COLO668 (cell line): ENCODE data around the gene EDDM3A.

ENCODE experiments used
- DNase-seq: peaks from one replicate; lab custom pipeline; 2025; ENCODE audit not compliant: unreplicated experiment; lab: John Stamatoyannopoulos, UW

The EDDM3A gene

DNA sequence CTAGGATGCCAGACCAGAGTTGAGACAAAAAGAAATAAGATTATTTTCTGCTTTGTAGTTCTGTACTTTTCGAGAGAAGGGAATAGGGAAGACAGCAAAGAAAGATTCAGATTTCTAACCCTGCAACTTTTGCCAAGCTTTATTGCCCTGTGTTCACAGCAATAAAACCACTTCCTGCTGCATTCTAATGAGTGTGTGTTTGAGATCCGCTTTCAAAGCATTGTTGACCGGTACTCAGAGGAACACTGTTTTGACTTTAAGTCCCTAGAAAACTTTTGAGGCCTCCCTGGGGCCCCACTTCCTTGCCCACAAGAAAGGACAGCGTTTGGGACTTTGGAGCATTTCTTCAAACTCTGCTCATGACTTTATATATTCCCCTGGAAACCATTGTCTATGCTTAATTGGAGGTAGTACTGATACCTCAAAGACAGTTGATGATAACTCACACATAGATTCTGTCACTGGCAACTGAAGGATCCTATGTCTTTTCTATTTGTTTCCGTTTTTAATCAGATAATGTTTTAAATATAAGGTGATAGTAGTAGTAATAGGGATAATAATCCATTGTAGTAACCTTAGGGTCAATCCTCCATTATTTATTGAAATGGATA, 36.7 kb downstream of the EDDM3A start:
- no peak for DNase-seq

DNA sequence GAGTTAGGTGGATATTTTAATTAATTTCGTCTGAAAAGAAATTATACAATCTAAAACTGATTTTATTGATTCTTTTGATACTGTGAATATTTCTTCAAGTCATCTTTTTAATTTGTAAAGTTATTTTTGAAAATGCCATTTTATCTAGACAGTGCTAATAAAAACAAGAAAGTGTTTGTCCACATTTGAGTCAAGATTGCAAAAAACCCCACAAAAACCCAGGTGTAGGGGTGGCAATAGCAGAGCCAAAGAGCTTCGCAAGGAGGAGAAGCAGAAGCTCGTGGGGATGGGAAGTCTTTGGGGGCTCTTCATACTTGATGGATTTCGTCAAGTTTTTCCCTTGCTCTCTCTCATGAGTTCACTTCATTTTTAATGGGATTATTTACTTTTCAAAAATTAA, 41.3 kb downstream of the EDDM3A start:
- DNase-seq: no peak

DNA sequence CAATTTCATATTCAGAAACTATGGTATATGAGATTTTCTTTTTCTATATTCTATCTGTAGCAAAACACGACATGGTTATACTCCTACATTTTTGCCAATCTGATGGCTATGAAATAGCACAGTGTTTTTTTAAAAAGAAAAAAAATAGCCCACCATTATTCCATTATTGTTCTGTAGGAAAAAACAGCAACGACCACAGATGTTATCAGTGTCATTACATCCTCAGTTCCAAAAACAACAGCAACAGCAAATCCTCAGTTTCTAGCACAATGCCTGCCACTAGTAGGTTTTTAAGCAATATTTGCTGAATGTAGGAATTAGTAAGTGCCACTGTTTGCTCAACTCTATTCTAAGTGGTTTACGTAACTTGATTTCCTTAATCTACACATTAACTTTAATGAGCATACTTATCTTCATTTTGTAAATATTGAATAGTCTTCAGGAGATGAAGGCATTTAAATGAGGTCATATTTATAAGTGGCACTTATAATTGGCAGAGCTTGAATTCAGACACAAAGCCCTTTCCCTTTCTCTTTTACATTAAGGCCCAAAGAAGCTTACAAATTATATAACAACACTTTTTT, 43.6 kb downstream of the EDDM3A start:
- DNase-seq: no peak

GRCh38 chr14:20790464-20791116, 44.9 kb downstream of the EDDM3A start:
- no peak for DNase-seq

- DNase-seq: no peak
Observed at GRCh38 chr14:20791187-20791586, 45.5 kb downstream of the EDDM3A start.

DNA sequence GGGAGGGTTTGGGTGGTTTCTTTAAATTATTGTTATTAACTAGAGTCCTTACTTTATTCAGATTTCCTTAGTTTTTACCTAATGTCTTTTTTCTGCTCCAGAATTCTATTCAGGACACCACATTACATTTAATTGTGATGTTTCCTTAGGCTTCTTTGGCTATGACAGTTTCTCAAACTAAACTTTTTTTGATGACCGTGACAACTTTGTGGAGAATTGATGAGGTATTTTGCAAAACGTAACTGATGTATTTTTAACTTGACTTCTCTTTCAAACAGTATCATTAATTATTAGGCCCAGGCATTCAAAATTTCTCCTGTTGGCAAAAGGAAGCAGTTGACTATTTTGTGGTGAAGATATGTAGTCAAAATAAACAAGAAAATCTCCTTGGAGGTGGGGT, 45.9 kb downstream of the EDDM3A start:
- DNase-seq: no peak

DNA sequence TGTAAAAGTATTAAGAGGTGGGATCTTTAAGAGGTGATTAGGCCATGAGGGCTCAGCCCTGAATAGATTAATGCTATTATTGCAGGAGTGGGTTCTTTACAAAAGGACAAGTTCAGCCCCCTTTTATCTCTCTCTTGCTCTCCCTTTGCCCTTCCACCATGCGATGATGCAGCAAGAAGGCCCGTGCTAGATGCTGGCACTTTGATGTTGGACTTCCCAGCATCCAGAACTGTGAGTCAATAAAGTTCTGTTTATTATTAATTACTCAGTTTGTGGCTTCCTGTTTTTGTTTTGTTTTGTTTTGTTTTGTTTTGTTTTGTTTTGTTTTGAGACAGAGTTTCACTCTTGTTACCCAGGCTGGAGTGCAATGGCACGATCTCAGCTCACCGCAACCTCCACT, 46.9 kb downstream of the EDDM3A start:
- no peak for DNase-seq

DNA sequence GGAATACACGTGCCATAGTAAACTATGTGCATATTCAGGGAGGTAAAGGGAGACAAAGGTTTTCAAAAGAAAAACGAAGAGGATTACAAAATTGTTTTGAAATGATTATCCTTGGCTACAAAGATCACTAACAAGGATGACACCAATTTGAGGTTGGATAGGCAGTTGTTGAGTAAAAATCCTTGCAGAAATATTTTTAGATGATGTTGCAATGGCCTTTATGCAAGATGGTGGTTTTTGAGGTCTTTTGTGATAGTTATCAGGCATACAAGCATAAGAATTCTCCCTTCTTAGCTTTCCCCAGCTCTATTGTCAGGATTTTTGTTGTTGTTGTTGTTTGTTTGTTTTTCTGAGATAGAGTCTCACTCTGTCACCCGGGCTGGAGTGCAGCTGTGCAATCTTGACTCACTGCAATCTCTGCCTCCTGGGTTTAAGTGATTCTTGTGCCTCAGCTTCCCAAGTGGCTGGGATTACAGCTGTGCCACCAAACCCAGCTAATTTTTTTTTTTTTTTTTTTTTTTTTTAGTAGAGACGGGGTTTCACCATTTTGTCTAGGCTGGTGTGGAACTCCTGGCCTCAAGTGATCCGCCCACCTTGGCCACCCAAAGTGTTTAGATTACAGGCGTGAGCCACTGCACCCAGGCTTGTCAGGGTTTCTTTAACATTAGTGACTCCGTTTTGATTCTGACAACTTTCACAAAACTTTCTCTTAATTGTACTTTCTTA, 49.1 kb downstream of the EDDM3A start:
- DNase-seq: no peak

DNA sequence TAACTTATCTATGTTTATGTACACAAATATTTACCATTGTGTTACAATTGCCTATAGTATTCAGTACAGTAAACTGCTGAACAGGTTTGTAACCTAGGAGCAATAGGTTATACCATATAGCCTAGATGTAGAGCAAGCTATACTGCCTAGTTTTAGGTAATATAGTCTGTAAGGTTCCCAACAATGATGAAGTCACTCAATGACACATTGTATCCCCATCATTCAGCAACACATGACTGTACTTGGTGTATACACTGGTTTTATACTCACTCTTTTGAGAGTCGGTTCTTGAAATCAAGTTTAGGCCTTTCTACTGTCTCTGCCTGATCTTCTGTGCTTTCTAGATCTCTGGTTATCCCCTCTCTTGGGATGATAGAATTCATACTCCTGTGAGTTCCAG, 51.5 kb downstream of the EDDM3A start:
- no peak for DNase-seq
